ENCODE data around the gene NAA80. TPM values are rescaled to one million over a fixed set of nuclear protein-coding genes. Genes with fewer than 3 reads are reported as not detected.
"Not testable (repeated sequence)": the region's sequence is repeated elsewhere in the genome, so short reads cannot be mapped to it uniquely, and the experiment has no call there.

NAA80 gene
- total RNA-seq, 1 donor, result 88.6 TPM

GRCh38 chr3:50293079-50293801, 6.0 kb downstream of the NAA80 start:
- DNase-seq (ENCODE audit: low read depth in 2 of 3, low spot score in 2 of 3), result no peak

GRCh38 chr3:50292159-50293078, 6.8 kb downstream of the NAA80 start, which contains the start of gene IFRD2:
Gene IFRD2, minus strand, starts transcription at chr3:50292429. Its CDS starts 155 bp downstream, at chr3:50292274.
- peak; percentile 84 to 97 (median 96) for DNase-seq (ENCODE audit: low read depth in 2 of 3, low spot score in 2 of 3)

- no peak for DNase-seq (ENCODE audit: low read depth in 2 of 3, low spot score in 2 of 3)
Observed at GRCh38 chr3:50290161-50290641, 9.0 kb downstream of the NAA80 start.

GRCh38 chr3:50289130-50289529, 10.1 kb downstream of the NAA80 start:
- DNase-seq (ENCODE audit: low read depth in 2 of 3, low spot score in 2 of 3), result no peak

- no peak for DNase-seq (ENCODE audit: low read depth in 2 of 3, low spot score in 2 of 3)
Observed at GRCh38 chr3:50288387-50289007, 10.7 kb downstream of the NAA80 start.

GRCh38 chr3:50287262-50287661, 11.9 kb downstream of the NAA80 start:
- no peak for DNase-seq (ENCODE audit: low read depth in 2 of 3, low spot score in 2 of 3)

GRCh38 chr3:50286322-50287227, 12.6 kb downstream of the NAA80 start:
- DNase-seq (ENCODE audit: low read depth in 2 of 3, low spot score in 2 of 3), result no peak

GRCh38 chr3:50284121-50284520, 15.1 kb downstream of the NAA80 start:
- DNase-seq (ENCODE audit: low read depth in 2 of 3, low spot score in 2 of 3), result not testable (repeated sequence)

- DNase-seq (ENCODE audit: low read depth in 2 of 3, low spot score in 2 of 3), result no peak
Observed at GRCh38 chr3:50279255-50280016, 19.8 kb downstream of the NAA80 start.

- no peak for DNase-seq (ENCODE audit: low read depth in 2 of 3, low spot score in 2 of 3)
Observed at GRCh38 chr3:50278880-50279224, 20.4 kb downstream of the NAA80 start, which contains the start of gene LSMEM2. Gene LSMEM2, plus strand, starts transcription at chr3:50279087. Its CDS starts 27 bp downstream, at chr3:50279114.

GRCh38 chr3:50278123-50278879, 20.9 kb downstream of the NAA80 start:
- DNase-seq (ENCODE audit: low read depth in 2 of 3, low spot score in 2 of 3), result no peak

- DNase-seq (ENCODE audit: low read depth in 2 of 3, low spot score in 2 of 3), result no peak
Observed at GRCh38 chr3:50276762-50277101, 22.5 kb downstream of the NAA80 start.

- DNase-seq (ENCODE audit: low read depth in 2 of 3, low spot score in 2 of 3), result peak in 2 of 3 donors; percentile 58 to 63
Observed at GRCh38 chr3:50275996-50276761, 23.0 kb downstream of the NAA80 start.

GRCh38 chr3:50275141-50275995, 23.8 kb downstream of the NAA80 start:
- DNase-seq (ENCODE audit: low read depth in 2 of 3, low spot score in 2 of 3), result no peak

GRCh38 chr3:50274371-50275104, 24.7 kb downstream of the NAA80 start:
- peak; percentile 55 to 77 (median 71) for DNase-seq (ENCODE audit: low read depth in 2 of 3, low spot score in 2 of 3)

GRCh38 chr3:50273689-50274065, 25.5 kb downstream of the NAA80 start:
- DNase-seq (ENCODE audit: low read depth in 2 of 3, low spot score in 2 of 3), result no peak

Measured in hematopoietic multipotent progenitor cell (in vitro differentiated cells).